Stimulated activated CD8-positive, alpha-beta memory T cell treated with anti-CD3 and anti-CD28 coated beads, Interleukin-12 subunit alpha, Interleukin-12 subunit beta, amount 100 ng/mL, for 4 hours (primary cell): ENCODE results near the gene ICE2.

Experiments
- DNase-seq: peaks from one replicate; pipeline ENCODE4 v3.0.0-alpha.2; 2020; ENCODE audit warnings: low read depth

ICE2 gene

DNA sequence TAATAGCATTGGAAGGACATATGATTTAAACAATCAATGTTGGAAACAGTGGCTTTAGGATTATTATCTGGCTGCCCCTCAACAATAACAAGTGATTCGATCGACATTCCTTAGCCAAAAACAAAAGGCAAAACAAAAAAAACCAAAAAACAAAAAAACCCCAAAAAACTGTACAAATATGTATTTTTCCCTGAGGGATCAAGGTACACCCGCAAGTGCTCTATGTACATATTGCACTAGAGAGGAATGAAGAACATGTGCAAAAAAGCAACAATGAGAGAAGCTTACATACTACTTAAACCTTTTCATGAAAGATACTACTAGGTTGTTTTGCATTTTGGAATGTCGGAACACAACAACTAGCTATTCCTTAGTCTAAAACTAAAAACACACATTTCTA lies 14.2 kb upstream of the ICE2 start:
- DNase-seq = no peak

DNA sequence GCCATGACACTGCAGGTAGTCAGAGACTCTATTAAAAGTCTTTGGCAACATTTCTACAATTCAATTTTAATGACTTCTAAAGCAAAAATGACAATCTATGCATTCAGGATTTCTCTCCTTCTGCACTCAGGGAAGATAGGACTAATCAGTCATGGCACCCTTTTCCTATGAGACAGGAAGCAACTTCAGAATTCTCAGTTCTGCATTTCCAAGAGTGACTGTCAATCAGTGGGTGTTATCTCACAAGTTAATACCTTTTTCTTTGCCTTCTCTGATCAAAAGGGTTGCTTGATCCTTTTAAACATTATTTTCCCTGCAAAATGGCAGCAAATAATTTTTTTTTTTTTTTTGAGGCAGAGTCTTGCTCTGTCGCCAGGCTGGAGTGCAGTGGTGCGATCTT lies 7.8 kb upstream of the ICE2 start:
- no peak for DNase-seq

DNA sequence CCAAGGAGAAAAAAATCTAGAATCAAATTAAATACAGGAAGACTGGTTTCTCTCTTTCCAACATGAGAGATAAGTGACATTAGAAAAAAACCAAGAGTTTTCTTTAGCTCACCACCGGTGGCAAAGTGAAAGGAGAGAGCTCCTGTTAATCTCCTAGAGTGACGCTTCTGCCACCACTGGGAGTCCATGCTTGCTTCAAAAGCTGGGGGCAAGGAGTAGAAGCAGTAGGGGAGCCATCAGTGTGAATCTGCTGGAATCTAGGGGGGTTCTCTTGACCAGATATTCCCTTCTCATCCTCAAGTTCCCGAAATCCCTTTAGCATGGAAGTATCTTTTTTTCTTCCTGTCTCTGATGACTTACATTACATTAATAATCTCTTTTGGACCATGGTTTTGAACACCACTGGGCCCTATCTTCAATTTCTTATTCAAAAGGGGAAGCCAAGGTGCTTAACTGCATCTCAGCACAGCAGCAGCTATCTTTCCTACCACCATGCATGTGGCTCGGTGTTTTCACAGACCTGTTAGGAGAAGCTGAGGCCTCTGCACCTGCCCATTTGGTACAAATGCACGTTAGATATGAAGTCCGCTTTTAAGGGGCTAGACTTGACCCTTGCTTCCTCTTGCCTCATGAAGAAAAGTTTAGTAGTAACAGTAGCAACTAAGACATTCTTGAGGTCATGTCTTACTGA lies 6.6 kb upstream of the ICE2 start:
- DNase-seq = no peak

DNA sequence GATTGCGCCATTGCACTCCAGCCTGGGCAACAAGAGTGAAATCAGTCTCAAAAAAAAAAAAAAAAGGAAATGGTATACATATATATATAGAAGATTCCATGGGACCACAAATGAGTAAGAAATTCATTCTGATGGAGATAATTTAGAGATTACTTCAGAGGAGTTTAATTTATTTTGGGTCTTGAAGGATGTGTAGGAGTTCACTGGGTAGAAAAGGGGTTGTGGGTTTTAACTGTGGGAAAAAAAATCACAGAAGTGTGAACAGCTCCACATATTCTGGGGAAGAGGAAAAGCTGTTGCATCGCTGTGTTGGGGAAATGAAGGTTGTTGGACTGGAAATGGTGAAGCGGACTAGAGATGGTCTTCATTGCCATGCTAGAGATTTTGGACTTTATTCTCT lies 4.1 kb upstream of the ICE2 start:
- DNase-seq = no peak

DNA sequence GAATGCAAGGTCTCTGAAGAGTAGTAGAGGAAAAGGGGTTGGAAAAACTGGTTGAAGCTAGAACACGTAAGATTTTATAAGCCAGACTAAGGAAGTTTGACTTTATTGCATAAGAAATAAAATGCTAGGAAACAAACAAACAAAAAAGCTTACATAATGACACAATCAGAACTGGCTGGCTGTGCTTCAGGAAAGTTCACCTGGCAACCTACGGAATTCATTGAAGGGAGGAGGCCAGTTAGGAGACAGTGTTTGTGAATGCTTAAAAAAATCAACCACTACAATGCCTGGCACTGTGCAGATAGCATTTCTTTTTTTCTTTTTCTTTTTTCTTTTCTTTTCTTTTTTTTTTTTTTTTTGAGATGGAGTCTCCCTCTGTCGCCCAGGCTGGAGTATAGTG lies 1.9 kb upstream of the ICE2 start:
- no peak for DNase-seq

DNA sequence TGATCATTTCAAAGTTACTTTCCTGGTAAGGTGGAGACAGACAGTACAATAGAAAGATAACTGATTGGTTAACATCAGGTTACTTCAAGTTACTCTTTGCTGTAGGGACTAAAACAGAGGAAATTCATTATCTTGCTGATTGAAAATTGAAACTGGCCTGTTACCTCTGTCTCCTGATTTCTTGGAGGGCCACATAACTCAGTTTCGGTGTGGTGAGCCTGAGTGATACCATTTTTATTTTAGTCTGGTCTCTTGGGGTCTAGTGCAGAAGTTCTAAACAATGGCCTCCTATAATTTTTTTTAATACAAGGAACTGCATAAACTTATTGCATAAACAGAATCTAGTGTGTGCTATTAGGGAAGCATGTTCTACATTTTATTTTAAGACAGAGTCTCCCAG lies 1.2 kb upstream of the ICE2 start:
- DNase-seq = no peak

DNA sequence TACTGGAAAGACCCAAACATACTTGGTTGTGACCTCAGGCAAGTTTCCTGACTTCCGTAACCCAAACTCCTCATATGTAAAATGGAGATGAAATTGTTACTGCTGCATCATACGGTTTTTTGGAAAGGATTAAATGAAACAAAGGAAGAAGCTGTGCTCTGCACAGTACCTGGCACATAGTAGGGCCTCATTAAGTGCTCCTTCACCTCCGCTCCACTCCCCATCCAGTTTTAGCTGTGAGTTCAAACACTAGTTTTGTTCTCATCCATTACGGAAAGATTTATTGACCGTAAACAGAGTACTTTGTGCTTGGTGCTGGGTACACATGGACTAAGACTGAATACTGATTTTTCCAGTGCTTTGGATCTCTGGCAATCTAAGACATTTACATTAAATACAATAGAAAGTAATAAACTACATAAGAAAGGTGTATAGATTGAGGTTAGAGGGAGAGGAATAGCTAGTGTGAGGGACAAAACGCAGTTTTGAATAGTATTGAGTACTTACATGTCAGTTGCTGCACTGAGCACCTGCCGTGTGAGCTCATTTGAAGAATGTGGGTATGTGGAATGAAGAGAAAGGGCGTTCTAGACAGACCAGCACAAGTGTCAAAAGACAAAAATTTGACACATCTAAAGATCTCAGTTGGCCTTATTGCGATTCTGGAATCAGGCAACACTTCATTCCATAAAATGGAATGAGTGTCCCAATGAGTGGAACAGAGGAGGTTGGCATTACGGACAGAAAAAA lies 594 bp upstream of the ICE2 start:
- no peak for DNase-seq

DNA sequence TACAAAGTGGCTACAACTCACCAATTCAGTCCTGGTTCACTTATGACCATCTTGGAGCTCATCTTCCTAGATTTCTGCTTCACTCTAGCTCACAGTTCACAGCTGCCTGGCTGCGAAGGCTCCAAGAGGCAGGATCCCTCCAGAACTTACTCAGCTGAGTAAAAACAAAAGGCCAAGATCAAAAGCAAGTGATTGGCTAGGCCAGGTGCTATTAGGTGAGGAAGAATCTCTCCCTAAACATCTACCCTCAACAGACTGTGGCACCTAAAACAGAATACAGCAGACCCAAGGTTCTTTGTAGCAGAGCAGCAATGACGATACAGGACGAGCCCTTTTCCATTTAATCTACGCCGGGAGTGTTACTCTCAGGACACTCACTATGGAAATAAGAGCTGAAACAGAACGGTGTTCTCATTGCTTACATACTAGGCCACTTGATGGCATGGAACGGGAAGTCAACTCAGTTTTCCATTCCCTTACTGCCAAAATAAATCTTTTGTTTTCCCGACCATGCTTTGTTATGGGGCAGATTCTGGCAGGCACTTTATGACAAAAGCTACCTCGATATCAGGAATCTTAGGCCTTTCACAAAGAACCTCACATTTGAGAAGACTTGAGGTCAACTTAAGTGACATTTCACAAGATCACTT lies 901 bp downstream of the ICE2 start:
- no peak for DNase-seq

DNA sequence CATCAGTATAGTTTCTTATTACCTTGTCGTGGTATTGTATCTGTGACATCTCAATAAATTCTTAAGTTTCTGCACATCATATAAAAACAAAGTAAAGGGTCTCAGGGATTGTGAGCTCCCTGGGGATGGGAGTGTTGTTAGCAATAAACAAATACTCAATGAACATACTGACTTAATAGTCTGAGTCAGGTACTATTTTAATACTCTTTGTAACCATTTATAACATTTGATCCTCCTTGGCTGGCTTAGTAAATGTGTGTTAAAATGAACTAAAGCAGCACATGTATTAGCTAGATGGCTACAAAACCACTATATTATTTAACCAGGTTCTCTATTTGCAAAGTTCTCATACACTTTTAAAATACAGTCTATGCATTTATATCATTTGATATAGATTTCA lies 1.8 kb downstream of the ICE2 start:
- DNase-seq = no peak

DNA sequence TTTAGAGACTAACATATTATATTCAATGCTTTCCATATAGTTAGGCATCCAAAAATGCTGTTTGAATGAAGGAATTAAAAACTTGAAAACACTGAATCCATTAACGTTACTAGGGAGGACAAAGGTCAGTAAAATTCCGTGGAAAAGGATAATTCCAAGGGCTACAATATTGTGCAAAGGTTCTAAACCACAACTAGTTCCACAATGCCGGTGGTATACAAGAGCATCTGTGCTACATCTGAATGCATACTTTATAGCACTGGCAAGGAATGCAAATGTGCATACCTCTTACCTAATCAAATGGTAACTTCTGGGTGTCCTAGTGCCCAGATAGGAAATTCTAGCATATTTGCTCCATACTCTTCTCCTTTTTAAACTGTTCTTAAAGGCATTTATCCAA lies 2.2 kb downstream of the ICE2 start:
- DNase-seq = no peak

DNA sequence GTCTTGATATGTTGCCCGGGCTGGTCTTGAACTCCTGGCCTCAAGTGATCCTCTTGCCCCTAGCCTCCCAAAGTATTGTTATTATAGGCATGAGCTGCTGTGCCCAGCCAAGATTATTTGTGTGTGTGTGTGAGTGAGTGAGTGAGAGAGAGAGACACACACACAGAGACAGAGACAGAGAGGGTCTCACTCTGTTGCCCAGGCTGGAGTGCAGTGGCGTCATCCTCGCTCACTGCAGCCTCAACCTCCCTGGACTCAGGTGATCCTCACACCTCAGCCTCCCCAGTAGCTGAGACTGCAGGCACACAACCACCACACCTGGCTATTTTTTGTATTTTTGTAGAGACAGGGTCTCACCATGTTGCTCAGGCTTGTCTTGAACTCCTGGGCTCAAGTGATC lies 5.8 kb downstream of the ICE2 start:
- DNase-seq = no peak

DNA sequence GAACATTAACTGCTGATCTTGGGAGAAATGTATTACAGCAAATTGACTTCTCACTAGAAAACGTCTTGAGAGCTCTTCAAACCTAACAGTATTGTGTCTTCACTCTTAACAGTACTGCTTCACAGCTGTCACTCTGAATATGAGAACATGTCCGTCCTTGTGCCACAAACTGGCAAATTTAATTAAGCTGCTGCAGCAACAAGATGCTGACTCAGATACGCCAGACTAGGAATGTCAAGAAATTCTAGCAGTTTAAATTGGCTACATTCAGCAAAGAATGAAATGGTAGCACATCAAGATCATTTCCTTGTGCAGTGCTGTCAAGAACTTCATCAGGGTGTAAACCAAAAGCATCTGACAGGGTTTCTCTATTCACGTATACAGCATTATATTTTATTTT lies 7.6 kb downstream of the ICE2 start:
- no peak for DNase-seq

DNA sequence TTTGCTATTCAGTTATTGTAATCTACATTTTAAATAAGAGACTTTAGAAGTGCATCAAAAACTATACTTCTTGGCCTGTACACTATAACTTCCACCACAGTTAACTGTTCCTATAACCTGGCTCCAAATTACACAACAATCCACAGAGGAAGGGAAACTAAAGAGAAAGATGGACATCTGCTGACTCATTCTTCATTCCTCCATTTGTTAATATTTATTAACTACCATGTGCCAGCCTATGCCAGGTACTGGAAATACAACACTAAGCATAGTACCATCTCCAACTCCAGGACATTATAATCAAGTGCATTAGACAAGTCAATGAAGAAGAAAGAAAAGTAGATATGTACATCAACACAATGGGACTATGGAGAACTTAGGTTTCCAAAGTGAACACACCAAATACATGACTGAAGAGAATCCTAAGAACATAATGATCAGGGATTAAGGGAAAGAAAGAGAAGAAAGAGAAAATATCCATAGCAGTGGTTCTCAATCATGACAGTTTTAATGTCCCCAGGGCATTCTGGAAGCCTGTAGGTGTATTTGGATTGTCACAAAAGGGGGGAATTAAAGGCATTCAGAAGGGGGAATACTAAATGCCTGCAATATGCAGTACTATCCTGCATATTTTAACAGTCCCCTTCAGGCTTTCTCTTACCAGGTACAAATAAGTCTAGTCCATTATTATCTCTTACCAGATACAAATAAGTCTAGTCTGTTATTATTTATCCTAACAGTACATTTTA lies 8.9 kb downstream of the ICE2 start:
- no peak for DNase-seq

DNA sequence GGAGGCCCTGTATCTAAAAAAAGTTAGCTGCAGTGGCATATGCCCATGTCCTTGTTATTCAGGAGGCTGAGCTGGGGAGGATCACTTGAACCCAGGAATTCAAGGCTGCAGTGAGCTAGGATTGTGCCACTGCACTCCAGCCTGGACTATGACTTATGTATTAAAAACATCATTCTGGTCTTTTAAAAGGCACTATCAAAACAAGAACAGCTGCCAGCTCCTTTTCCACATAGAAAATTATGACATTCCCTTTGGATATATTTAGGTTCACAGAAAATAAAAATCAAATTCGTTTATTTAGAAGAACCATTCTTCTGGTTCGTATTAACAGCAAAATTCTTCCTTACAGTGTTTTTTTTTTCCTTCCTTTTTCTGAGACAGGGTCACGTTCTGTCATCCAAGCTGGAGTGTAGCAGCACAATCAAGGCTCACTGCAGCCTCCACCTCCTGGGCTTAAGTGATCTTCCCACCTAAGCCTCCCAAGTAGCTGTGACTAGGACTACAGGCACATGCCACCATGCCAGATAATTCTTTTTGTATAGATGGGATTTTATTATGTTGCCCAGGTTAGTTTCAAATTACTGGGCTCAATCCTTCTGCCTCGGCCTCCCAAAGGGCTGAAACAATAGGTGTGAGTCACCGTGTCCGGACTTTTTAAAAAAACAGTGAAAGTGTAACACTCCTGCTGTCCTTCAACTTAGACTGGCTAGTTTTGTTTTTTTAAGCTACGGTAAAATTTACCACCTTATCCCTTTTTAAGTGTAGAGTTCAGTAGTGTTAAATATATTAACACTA lies 13.9 kb downstream of the ICE2 start:
- DNase-seq = no peak

DNA sequence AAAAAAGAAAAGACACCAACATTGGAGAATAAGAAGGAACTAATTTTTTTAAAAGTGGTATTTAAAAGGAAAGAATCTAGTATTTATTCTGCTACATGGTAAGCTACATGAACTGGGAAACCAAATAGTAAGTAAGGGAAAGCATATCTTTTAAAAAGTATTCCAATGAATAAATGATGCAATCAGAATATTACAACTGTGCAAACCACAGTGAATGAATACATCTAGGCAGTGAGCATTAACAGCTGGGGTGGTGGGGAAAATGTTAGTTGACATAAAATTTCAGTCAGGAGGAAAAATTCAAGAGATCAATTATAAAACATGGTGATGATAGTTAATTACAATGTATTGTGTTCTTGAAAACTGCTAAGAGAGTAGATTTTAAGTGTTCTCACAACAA lies 16.9 kb downstream of the ICE2 start:
- no peak for DNase-seq

DNA sequence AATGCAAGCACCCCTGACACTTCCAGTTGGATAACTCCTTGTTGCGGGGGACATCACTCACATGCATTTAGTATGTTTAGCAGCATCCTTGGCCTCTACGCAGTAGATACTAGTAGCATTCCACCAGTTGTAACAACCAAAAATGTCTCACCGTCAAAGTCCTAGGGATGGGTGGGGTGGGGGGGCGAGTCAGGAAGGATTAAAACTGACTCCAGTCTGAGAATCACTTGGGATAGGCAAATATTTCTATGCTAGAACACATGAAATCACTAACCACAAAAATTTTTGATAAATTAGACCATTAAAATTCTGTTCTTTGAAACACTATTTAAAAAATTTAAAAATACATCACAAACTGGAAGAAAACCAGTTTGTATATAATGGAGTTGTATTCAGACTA lies 18.0 kb downstream of the ICE2 start:
- DNase-seq = no peak

DNA sequence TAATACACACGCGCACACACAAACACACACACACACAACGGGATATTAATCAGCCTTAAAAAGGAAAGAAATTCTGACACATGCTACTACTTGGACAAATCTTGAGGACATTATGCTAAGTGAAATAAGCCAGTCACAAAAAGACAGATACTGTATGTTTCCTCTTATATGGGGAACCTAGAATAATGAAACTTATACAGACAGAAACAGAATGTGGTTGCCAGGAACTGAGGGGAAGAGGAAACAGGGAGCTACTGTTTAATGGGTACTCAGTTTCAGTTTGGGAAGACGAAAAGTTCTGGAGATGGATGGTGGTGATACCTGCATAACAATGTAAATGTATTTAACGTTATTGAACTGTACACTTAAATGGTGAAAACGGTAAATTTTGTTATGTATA lies 20.2 kb downstream of the ICE2 start:
- no peak for DNase-seq

DNA sequence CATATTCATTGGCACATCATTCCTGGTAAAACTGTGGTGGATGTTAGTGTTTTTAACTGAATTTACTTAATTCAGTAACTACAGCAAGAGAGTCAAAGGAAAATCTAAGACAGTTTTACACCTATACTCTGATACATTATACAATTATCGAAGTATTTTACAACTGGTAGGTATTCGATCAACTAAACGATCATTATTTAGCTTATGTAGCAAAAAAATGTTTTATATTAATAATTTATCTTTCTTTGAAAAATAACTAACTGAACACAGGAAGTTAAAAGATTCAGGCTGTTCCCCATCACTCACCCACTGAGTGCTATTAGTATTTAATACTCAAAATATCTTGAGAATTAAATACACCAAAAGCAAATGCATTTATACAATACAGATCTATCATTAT lies 21.0 kb downstream of the ICE2 start:
- DNase-seq = no peak

DNA sequence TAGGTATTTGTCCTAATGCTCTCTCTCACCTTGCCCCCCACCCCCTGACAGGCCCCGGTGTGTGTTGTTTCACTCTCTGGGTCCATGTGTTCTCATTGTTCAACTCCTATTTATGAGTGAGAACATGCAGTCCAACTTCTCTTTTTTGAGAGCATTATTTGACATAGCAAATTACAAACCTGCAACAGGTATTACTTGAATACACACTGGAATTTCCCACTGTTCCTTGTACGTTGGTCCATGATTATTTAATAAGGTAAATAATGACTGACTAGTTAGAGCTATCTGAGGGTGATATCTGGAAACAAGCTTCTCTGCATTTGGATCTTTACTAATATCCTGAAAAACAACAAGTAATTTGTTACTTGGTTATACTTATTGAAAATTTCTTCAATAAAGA lies 24.1 kb downstream of the ICE2 start:
- no peak for DNase-seq

DNA sequence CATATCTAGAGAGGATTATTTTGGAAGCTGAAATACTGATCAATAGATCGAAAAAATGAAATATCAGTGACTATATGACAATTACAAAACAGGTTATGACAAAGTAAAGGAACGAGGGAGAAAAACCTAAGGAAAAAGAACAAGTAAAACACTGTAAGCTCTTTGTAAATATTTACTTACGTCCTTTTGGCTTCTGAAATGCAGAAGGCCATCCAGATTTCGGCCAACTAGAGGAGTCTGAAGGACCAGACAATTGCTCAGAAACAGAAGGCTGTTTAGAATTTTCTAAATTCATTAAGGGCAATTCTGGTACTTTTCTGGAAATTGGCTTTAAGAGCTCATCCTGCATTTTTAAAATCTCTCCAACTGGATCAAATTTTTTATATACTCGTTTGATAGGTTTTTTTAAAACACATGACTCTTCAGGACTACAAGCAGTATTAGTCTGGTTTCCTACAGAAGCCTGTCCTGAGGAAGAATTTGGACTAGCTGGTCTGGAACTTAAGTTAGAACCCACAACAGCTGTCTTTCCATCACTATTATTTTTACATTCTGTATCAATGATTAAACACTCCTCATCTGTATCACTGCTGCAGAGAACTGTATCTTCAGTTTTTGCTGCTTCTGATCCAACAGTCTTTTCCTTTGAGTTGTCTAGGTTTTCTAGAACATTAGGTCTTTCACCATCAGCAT lies 30.1 kb downstream of the ICE2 start:
- no peak for DNase-seq

DNA sequence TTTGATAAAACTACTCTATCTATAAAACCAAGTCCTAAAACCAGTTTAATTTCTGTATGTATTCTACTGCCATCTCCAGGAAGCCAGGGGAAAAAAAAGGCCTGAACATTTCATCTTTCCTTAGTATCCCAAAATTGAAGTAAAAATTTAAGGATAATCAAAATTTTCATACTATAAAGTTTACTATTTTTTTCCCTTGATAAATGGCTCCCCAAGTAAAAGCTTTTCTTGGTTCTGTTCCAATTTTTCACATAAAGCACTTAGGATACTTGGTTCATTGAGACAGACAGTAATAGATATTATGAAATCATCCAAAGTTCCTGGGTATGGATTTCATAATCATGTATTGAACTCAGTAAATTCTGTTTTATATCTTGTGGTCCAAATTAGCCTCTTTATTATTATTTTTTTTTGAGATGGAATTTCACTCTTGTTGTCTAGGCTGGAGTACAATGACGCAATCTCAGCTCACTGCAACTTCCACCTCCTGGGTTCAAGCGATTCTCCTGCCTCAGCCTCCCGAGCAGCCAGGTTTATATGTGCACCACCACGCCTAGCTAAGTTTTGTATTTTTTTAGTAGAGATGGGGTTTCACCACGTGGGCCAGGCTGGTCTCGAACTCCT lies 34.5 kb downstream of the ICE2 start:
- no peak for DNase-seq
